ENCODE data around the gene CBX5. TPM values are rescaled to one million over a fixed set of nuclear protein-coding genes. Genes with fewer than 3 reads are reported as not detected.

Gene CBX5
- total RNA-seq, 2 donors from 2014 or later = 65.6 to 73.6 TPM

- ATAC-seq = peak in 1 of 2 donors; percentile 57
- H3K4me3 Mint-ChIP-seq = peak overlapping the region; percentile 47
- H3K36me3 Mint-ChIP-seq = no peaks in the 10 kb centered on the region
- H3K27ac Mint-ChIP-seq = peak overlapping the region; percentile 71 to 84
- no peaks in the 10 kb centered on the region for H3K27me3 Mint-ChIP-seq
- no peaks in the 10 kb centered on the region for H3K9me3 Mint-ChIP-seq
- DNase-seq (ENCODE audit: low spot score) = no peak
- H3K4me1 Mint-ChIP-seq (ENCODE audit: low read depth in 2 of 2) = peaks cover 7 to 20% of the 10 kb centered on the region in 2 donors
Measured at GRCh38 chr12:54270345-54270744, 9.6 kb downstream of the CBX5 start.

GRCh38 chr12:54266852-54267251 is 13.1 kb downstream of the CBX5 start:
- H3K27ac Mint-ChIP-seq = no peak overlapping the region
- H3K27me3 Mint-ChIP-seq = no peaks in the 10 kb centered on the region
- peaks cover 9 to 14% of the 10 kb centered on the region in 2 donors for H3K4me1 Mint-ChIP-seq (ENCODE audit: low read depth in 2 of 2)
- no peaks in the 10 kb centered on the region for H3K36me3 Mint-ChIP-seq
- DNase-seq (ENCODE audit: low spot score) (no peak), ATAC-seq (no peak)
- H3K9me3 Mint-ChIP-seq = no peaks in the 10 kb centered on the region
- H3K4me3 Mint-ChIP-seq = no peak overlapping the region

- no peak for ATAC-seq
- no peak for DNase-seq (ENCODE audit: low spot score)
- Mint-ChIP-seq H3K4me3 (no peak overlapping the region), H3K36me3 (no peaks in the 10 kb centered on the region), H3K27ac (no peak overlapping the region), H3K27me3 (no peaks in the 10 kb centered on the region), H3K9me3 (no peaks in the 10 kb centered on the region), H3K4me1 (ENCODE audit: low read depth in 2 of 2) (peaks cover 7 to 8% of the 10 kb centered on the region in 2 donors)
Measured at GRCh38 chr12:54265364-54265812, 14.5 kb downstream of the CBX5 start.

- ATAC-seq (no peak), DNase-seq (ENCODE audit: low spot score) (no peak)
- peaks cover 9 to 10% of the 10 kb centered on the region in 2 donors for H3K4me1 Mint-ChIP-seq (ENCODE audit: low read depth in 2 of 2)
- H3K4me3 Mint-ChIP-seq = no peak overlapping the region
- no peaks in the 10 kb centered on the region for H3K36me3 Mint-ChIP-seq
- H3K9me3 Mint-ChIP-seq = no peaks in the 10 kb centered on the region
- H3K27me3 Mint-ChIP-seq = no peaks in the 10 kb centered on the region
- peak overlapping the region in 1 of 2 donors; percentile 15 for H3K27ac Mint-ChIP-seq
Measured at GRCh38 chr12:54262403-54262925, 17.5 kb downstream of the CBX5 start.

GRCh38 chr12:54261815-54262402 is 18.0 kb downstream of the CBX5 start:
- Mint-ChIP-seq H3K36me3 (no peaks in the 10 kb centered on the region), H3K27me3 (no peaks in the 10 kb centered on the region), H3K4me3 (no peak overlapping the region), H3K27ac (peak overlapping the region in 1 of 2 donors; percentile 15), H3K4me1 (ENCODE audit: low read depth in 2 of 2) (peaks cover 9 to 10% of the 10 kb centered on the region in 2 donors), H3K9me3 (no peaks in the 10 kb centered on the region)
- DNase-seq (ENCODE audit: low spot score) (no peak), ATAC-seq (no peak)

- Mint-ChIP-seq H3K36me3 (peaks cover 5% of the 10 kb centered on the region), H3K4me1 (ENCODE audit: low read depth in 2 of 2) (peaks cover 9 to 10% of the 10 kb centered on the region in 2 donors), H3K27ac (peak overlapping the region in 1 of 2 donors; percentile 73), H3K4me3 (peak overlapping the region; percentile 34), H3K9me3 (no peaks in the 10 kb centered on the region), H3K27me3 (no peaks in the 10 kb centered on the region)
- DNase-seq (ENCODE audit: low spot score) (peak; percentile 67), ATAC-seq (peak; percentile 69 to 75)
Measured at GRCh38 chr12:54259194-54260011, 20.5 kb downstream of the CBX5 start.

- no peak overlapping the region for H3K4me3 Mint-ChIP-seq
- H3K9me3 Mint-ChIP-seq = no peaks in the 10 kb centered on the region
- H3K27ac Mint-ChIP-seq = peak overlapping the region in 1 of 2 donors; percentile 27
- H3K27me3 Mint-ChIP-seq = no peaks in the 10 kb centered on the region
- H3K4me1 Mint-ChIP-seq (ENCODE audit: low read depth in 2 of 2) = peaks cover 9 to 10% of the 10 kb centered on the region in 2 donors
- no peak for DNase-seq (ENCODE audit: low spot score)
- ATAC-seq = no peak
- peaks cover 5% of the 10 kb centered on the region for H3K36me3 Mint-ChIP-seq
Measured at GRCh38 chr12:54258201-54258681, 21.7 kb downstream of the CBX5 start.

- DNase-seq (ENCODE audit: low spot score) (no peak), ATAC-seq (no peak)
- Mint-ChIP-seq H3K4me1 (ENCODE audit: low read depth in 2 of 2) (peaks cover 9 to 12% of the 10 kb centered on the region in 2 donors), H3K4me3 (no peak overlapping the region), H3K27ac (no peak overlapping the region), H3K9me3 (no peaks in the 10 kb centered on the region), H3K36me3 (peaks cover 5% of the 10 kb centered on the region), H3K27me3 (no peaks in the 10 kb centered on the region)
Measured at GRCh38 chr12:54257332-54257731, 22.6 kb downstream of the CBX5 start.

- Mint-ChIP-seq H3K4me1 (ENCODE audit: low read depth in 2 of 2) (peaks cover 0 to 4% of the 10 kb centered on the region in 2 donors), H3K36me3 (peaks cover 16% of the 10 kb centered on the region), H3K9me3 (no peaks in the 10 kb centered on the region), H3K27me3 (no peaks in the 10 kb centered on the region), H3K4me3 (no peak overlapping the region), H3K27ac (no peak overlapping the region)
- no peak for DNase-seq (ENCODE audit: low spot score)
- ATAC-seq = no peak
Measured at GRCh38 chr12:54253240-54253639, 26.7 kb downstream of the CBX5 start.

- no peak for DNase-seq (ENCODE audit: low spot score)
- Mint-ChIP-seq H3K27ac (peak overlapping the region in 1 of 2 donors; percentile 27), H3K4me3 (no peak overlapping the region), H3K4me1 (ENCODE audit: low read depth in 2 of 2) (peaks cover 0 to 4% of the 10 kb centered on the region in 2 donors), H3K9me3 (no peaks in the 10 kb centered on the region), H3K27me3 (no peaks in the 10 kb centered on the region), H3K36me3 (peaks cover 16% of the 10 kb centered on the region)
- no peak for ATAC-seq
Measured at GRCh38 chr12:54251667-54252284, 28.1 kb downstream of the CBX5 start.

- ATAC-seq (no peak), DNase-seq (ENCODE audit: low spot score) (no peak)
- no peak overlapping the region for H3K4me3 Mint-ChIP-seq
- H3K9me3 Mint-ChIP-seq = no peaks in the 10 kb centered on the region
- peaks cover 11% of the 10 kb centered on the region for H3K36me3 Mint-ChIP-seq
- no peaks in the 10 kb centered on the region for H3K27me3 Mint-ChIP-seq
- H3K4me1 Mint-ChIP-seq (ENCODE audit: low read depth in 2 of 2) = peaks cover 0 to 4% of the 10 kb centered on the region in 2 donors
- H3K27ac Mint-ChIP-seq = no peak overlapping the region
Measured at GRCh38 chr12:54249489-54249888, 30.4 kb downstream of the CBX5 start.

- Mint-ChIP-seq H3K9me3 (no peaks in the 10 kb centered on the region), H3K27ac (no peak overlapping the region), H3K4me1 (ENCODE audit: low read depth in 2 of 2) (peaks cover 0 to 4% of the 10 kb centered on the region in 2 donors), H3K4me3 (no peak overlapping the region), H3K27me3 (no peaks in the 10 kb centered on the region), H3K36me3 (peaks cover 12% of the 10 kb centered on the region)
- ATAC-seq = no peak
- DNase-seq (ENCODE audit: low spot score) = no peak
Measured at GRCh38 chr12:54246011-54246641, 33.8 kb downstream of the CBX5 start.

GRCh38 chr12:54240971-54241588 is 38.8 kb downstream of the CBX5 start:
- Mint-ChIP-seq H3K27me3 (no peaks in the 10 kb centered on the region), H3K27ac (peak overlapping the region in 1 of 2 donors; percentile 3), H3K4me1 (ENCODE audit: low read depth in 2 of 2) (peaks cover 5% of the 10 kb centered on the region in 2 donors), H3K36me3 (peaks cover 9% of the 10 kb centered on the region), H3K4me3 (no peak overlapping the region), H3K9me3 (no peaks in the 10 kb centered on the region)
- ATAC-seq = no peak
- DNase-seq (ENCODE audit: low spot score) = no peak
